ENCODE measurements around the gene RANBP1.

Gene RANBP1

GRCh38 chr22:20151276-20151588, 35.3 kb downstream of the RANBP1 start:
- Histone ChIP-seq H3K4me1 (ENCODE audit: control insufficient read depth in 5 of 5, insufficient read depth in 5 of 5, low read length in 5 of 5) (peaks cover 0 to 6% (median 0%) of the 10 kb centered on the region in 5 donors), H3K4me3 (ENCODE audit: low read depth in 1 of 5, low read length in 5 of 5) (no peak overlapping the region), H3K9me3 (ENCODE audit: control insufficient read depth in 5 of 5, low read length in 5 of 5) (no peaks in the 10 kb centered on the region), H3K36me3 (ENCODE audit: control insufficient read depth in 5 of 5, insufficient read depth in 5 of 5, low read length in 5 of 5) (no peaks in the 10 kb centered on the region), H3K27me3 (ENCODE audit: control insufficient read depth in 5 of 5, insufficient read depth in 4 of 5, low read length in 5 of 5) (peaks cover 0 to 16% (median 10%) of the 10 kb centered on the region in 5 donors), H3K27ac (ENCODE audit: low read depth, low read length) (no peak overlapping the region), H3K9ac (ENCODE audit: low read length in 5 of 5) (no peak overlapping the region)

- Histone ChIP-seq H3K9me3 (ENCODE audit: control insufficient read depth in 5 of 5, low read length in 5 of 5) (no peaks in the 10 kb centered on the region), H3K9ac (ENCODE audit: low read length in 5 of 5) (no peak overlapping the region), H3K36me3 (ENCODE audit: control insufficient read depth in 5 of 5, insufficient read depth in 5 of 5, low read length in 5 of 5) (no peaks in the 10 kb centered on the region), H3K4me1 (ENCODE audit: control insufficient read depth in 5 of 5, insufficient read depth in 5 of 5, low read length in 5 of 5) (peaks cover 0 to 9% (median 0%) of the 10 kb centered on the region in 5 donors), H3K27ac (ENCODE audit: low read depth, low read length) (no peak overlapping the region), H3K27me3 (ENCODE audit: control insufficient read depth in 5 of 5, insufficient read depth in 4 of 5, low read length in 5 of 5) (peaks cover 0 to 16% (median 11%) of the 10 kb centered on the region in 5 donors), H3K4me3 (ENCODE audit: low read depth in 1 of 5, low read length in 5 of 5) (no peak overlapping the region)
Observed at GRCh38 chr22:20152464-20152890, 36.6 kb downstream of the RANBP1 start.

- no peak overlapping the region for H3K4me3 ChIP-seq (ENCODE audit: low read depth in 1 of 5, low read length in 5 of 5)
- no peaks in the 10 kb centered on the region for H3K9me3 ChIP-seq (ENCODE audit: control insufficient read depth in 5 of 5, low read length in 5 of 5)
- peaks cover 2 to 19% (median 15%) of the 10 kb centered on the region in 5 donors for H3K27me3 ChIP-seq (ENCODE audit: control insufficient read depth in 5 of 5, insufficient read depth in 4 of 5, low read length in 5 of 5)
- H3K9ac ChIP-seq (ENCODE audit: low read length in 5 of 5), result no peak overlapping the region
- H3K36me3 ChIP-seq (ENCODE audit: control insufficient read depth in 5 of 5, insufficient read depth in 5 of 5, low read length in 5 of 5), result no peaks in the 10 kb centered on the region
- no peak overlapping the region for H3K27ac ChIP-seq (ENCODE audit: low read depth, low read length)
- H3K4me1 ChIP-seq (ENCODE audit: control insufficient read depth in 5 of 5, insufficient read depth in 5 of 5, low read length in 5 of 5), result peaks cover 0 to 9% (median 0%) of the 10 kb centered on the region in 5 donors
Observed at GRCh38 chr22:20153945-20154344, 38.0 kb downstream of the RANBP1 start.

GRCh38 chr22:20154602-20155187, 38.8 kb downstream of the RANBP1 start:
- Histone ChIP-seq H3K4me1 (ENCODE audit: control insufficient read depth in 5 of 5, insufficient read depth in 5 of 5, low read length in 5 of 5) (peaks cover 0 to 9% (median 0%) of the 10 kb centered on the region in 5 donors), H3K4me3 (ENCODE audit: low read depth in 1 of 5, low read length in 5 of 5) (peak overlapping the region in 2 of 5 donors; percentile 40 to 42), H3K27ac (ENCODE audit: low read depth, low read length) (no peak overlapping the region), H3K9me3 (ENCODE audit: control insufficient read depth in 5 of 5, low read length in 5 of 5) (no peaks in the 10 kb centered on the region), H3K9ac (ENCODE audit: low read length in 5 of 5) (no peak overlapping the region), H3K27me3 (ENCODE audit: control insufficient read depth in 5 of 5, insufficient read depth in 4 of 5, low read length in 5 of 5) (peaks cover 2 to 24% (median 16%) of the 10 kb centered on the region in 5 donors), H3K36me3 (ENCODE audit: control insufficient read depth in 5 of 5, insufficient read depth in 5 of 5, low read length in 5 of 5) (no peaks in the 10 kb centered on the region)

- no peak overlapping the region for H3K27ac ChIP-seq (ENCODE audit: low read depth, low read length)
- no peak overlapping the region for H3K9ac ChIP-seq (ENCODE audit: low read length in 5 of 5)
- H3K9me3 ChIP-seq (ENCODE audit: control insufficient read depth in 5 of 5, low read length in 5 of 5), result no peaks in the 10 kb centered on the region
- H3K36me3 ChIP-seq (ENCODE audit: control insufficient read depth in 5 of 5, insufficient read depth in 5 of 5, low read length in 5 of 5), result no peaks in the 10 kb centered on the region
- H3K27me3 ChIP-seq (ENCODE audit: control insufficient read depth in 5 of 5, insufficient read depth in 4 of 5, low read length in 5 of 5), result peaks cover 2 to 26% (median 16%) of the 10 kb centered on the region in 5 donors
- peak overlapping the region in 2 of 5 donors; percentile 40 to 42 for H3K4me3 ChIP-seq (ENCODE audit: low read depth in 1 of 5, low read length in 5 of 5)
- peaks cover 0 to 9% (median 0%) of the 10 kb centered on the region in 5 donors for H3K4me1 ChIP-seq (ENCODE audit: control insufficient read depth in 5 of 5, insufficient read depth in 5 of 5, low read length in 5 of 5)
Observed at GRCh38 chr22:20155330-20156041, 39.6 kb downstream of the RANBP1 start.

GRCh38 chr22:20156042-20156389, 40.1 kb downstream of the RANBP1 start:
- no peaks in the 10 kb centered on the region for H3K9me3 ChIP-seq (ENCODE audit: control insufficient read depth in 5 of 5, low read length in 5 of 5)
- H3K27ac ChIP-seq (ENCODE audit: low read depth, low read length), result no peak overlapping the region
- no peak overlapping the region for H3K9ac ChIP-seq (ENCODE audit: low read length in 5 of 5)
- peaks cover 0 to 9% (median 0%) of the 10 kb centered on the region in 5 donors for H3K4me1 ChIP-seq (ENCODE audit: control insufficient read depth in 5 of 5, insufficient read depth in 5 of 5, low read length in 5 of 5)
- H3K36me3 ChIP-seq (ENCODE audit: control insufficient read depth in 5 of 5, insufficient read depth in 5 of 5, low read length in 5 of 5), result no peaks in the 10 kb centered on the region
- H3K27me3 ChIP-seq (ENCODE audit: control insufficient read depth in 5 of 5, insufficient read depth in 4 of 5, low read length in 5 of 5), result peaks cover 2 to 27% (median 16%) of the 10 kb centered on the region in 5 donors
- H3K4me3 ChIP-seq (ENCODE audit: low read depth in 1 of 5, low read length in 5 of 5), result no peak overlapping the region

- Histone ChIP-seq H3K27me3 (ENCODE audit: control insufficient read depth in 5 of 5, insufficient read depth in 4 of 5, low read length in 5 of 5) (peaks cover 2 to 30% (median 16%) of the 10 kb centered on the region in 5 donors), H3K4me3 (ENCODE audit: low read depth in 1 of 5, low read length in 5 of 5) (no peak overlapping the region), H3K4me1 (ENCODE audit: control insufficient read depth in 5 of 5, insufficient read depth in 5 of 5, low read length in 5 of 5) (peaks cover 0 to 9% (median 0%) of the 10 kb centered on the region in 5 donors), H3K27ac (ENCODE audit: low read depth, low read length) (no peak overlapping the region), H3K9me3 (ENCODE audit: control insufficient read depth in 5 of 5, low read length in 5 of 5) (no peaks in the 10 kb centered on the region), H3K36me3 (ENCODE audit: control insufficient read depth in 5 of 5, insufficient read depth in 5 of 5, low read length in 5 of 5) (no peaks in the 10 kb centered on the region), H3K9ac (ENCODE audit: low read length in 5 of 5) (no peak overlapping the region)
Observed at GRCh38 chr22:20156611-20157429, 40.9 kb downstream of the RANBP1 start.

GRCh38 chr22:20157430-20158183, 41.7 kb downstream of the RANBP1 start:
- no peak overlapping the region for H3K9ac ChIP-seq (ENCODE audit: low read length in 5 of 5)
- H3K27me3 ChIP-seq (ENCODE audit: control insufficient read depth in 5 of 5, insufficient read depth in 4 of 5, low read length in 5 of 5), result peaks cover 2 to 30% (median 16%) of the 10 kb centered on the region in 5 donors
- H3K9me3 ChIP-seq (ENCODE audit: control insufficient read depth in 5 of 5, low read length in 5 of 5), result no peaks in the 10 kb centered on the region
- peaks cover 0 to 9% (median 0%) of the 10 kb centered on the region in 5 donors for H3K4me1 ChIP-seq (ENCODE audit: control insufficient read depth in 5 of 5, insufficient read depth in 5 of 5, low read length in 5 of 5)
- no peaks in the 10 kb centered on the region for H3K36me3 ChIP-seq (ENCODE audit: control insufficient read depth in 5 of 5, insufficient read depth in 5 of 5, low read length in 5 of 5)
- no peak overlapping the region for H3K27ac ChIP-seq (ENCODE audit: low read depth, low read length)
- H3K4me3 ChIP-seq (ENCODE audit: low read depth in 1 of 5, low read length in 5 of 5), result no peak overlapping the region

- Histone ChIP-seq H3K36me3 (ENCODE audit: control insufficient read depth in 5 of 5, insufficient read depth in 5 of 5, low read length in 5 of 5) (no peaks in the 10 kb centered on the region), H3K4me1 (ENCODE audit: control insufficient read depth in 5 of 5, insufficient read depth in 5 of 5, low read length in 5 of 5) (peaks cover 0 to 9% (median 0%) of the 10 kb centered on the region in 5 donors), H3K9me3 (ENCODE audit: control insufficient read depth in 5 of 5, low read length in 5 of 5) (no peaks in the 10 kb centered on the region), H3K27me3 (ENCODE audit: control insufficient read depth in 5 of 5, insufficient read depth in 4 of 5, low read length in 5 of 5) (peaks cover 2 to 30% (median 16%) of the 10 kb centered on the region in 5 donors), H3K4me3 (ENCODE audit: low read depth in 1 of 5, low read length in 5 of 5) (no peak overlapping the region), H3K9ac (ENCODE audit: low read length in 5 of 5) (no peak overlapping the region), H3K27ac (ENCODE audit: low read depth, low read length) (no peak overlapping the region)
Observed at GRCh38 chr22:20158391-20159036, 42.6 kb downstream of the RANBP1 start.
